HUDEP-2 (cell line): ENCODE data around the gene SHROOM1.
"Not testable (repeated sequence)": the region's sequence is repeated elsewhere in the genome, so short reads cannot be mapped to it uniquely, and the experiment has no call there.

Experiments used
- DNase-seq, 76 experiments: peaks; one replicate each; lab custom pipeline; 2025; ENCODE audit not compliant: unreplicated experiment in 76 of 76; lab: John Stamatoyannopoulos, UW

Gene SHROOM1

DNA sequence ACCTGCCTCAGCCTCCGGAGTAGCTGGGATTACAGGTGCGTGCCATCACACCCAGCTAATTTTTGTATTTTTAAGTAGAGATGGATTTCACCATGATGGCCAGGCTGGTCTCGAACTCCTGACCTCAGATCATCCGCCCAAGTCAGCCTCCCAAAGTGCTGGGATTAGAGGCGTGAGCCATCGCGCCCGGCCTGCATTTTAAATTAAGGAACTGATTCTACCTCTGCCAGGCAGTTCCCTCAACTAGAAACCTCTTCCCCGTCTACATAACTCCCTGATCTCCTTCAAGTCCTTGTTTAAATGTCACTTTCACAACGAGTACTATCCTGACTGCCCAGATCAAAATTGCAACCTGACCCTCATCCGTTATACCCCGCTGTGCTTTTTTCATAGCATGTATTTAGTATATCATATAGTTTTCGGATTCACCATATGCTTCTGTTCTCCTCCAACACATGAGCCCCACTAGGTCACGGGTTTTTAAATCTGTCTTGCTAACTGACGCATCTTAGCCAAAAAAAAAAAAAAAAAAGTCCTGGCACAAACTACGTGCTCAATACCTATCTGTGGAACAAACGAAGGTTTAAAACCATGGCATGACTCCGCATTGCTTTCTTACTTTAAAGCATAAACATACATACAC, 18.2 kb downstream of the SHROOM1 start:
- DNase-seq: no peak

DNA sequence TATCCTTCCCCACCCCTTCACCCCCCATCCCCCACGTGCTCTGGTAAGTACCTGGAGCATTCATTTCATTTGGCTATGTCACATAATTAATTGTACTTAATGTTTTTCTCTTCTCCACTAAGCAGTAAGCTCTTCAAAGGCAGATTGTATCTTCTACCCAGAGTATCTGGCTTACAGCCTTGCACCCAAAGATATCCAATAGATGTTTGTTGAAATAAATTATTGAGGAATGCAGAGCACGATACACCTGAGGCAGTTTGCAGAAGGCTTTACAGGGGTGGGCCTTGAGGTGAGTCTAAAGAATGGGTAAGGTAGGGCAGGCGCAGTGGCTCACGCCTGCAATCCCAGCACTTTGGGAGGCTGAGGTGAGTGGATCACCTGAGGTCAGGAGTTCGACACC, 19.8 kb downstream of the SHROOM1 start:
- peak in 1 of 76 experiments; percentile 4 for DNase-seq

DNA sequence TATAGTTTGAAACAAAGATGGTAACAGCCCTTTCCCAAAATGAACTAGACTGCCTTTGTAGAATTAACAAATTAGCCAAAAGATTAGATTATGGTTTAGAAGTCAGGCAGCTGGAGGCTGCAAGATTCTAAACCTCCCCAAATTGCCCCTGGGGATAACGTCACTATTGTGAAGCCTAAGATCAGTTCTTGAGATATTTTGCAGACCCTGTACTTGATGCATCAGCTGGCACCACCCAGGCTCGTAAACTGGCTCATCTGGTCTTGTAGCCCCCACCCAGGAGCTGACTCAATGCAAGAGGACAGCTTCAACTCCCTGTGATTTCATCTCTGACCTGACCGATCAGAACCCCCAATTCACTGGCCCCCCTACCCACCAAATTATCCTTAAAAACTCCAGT, 21.6 kb downstream of the SHROOM1 start:
- no peak for DNase-seq

DNA sequence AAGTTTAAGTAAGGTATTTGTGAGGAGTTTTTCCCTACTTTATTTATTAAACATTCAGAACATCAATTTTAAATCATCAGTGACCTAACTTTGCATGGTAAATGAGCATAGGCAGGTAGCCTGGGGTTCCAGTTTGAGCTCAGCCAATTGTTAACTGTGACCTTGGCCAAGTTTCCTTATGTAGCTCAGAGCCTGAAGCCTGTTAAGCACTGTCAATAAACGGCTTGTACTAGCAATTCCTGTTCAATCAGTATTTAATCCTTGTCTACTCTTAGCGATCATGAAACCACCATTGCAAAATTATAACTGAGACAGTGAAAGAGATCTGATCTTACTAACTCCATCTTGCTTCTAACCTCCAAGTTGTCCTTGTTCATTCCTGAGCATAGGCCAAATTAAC, 22.0 kb downstream of the SHROOM1 start:
- no peak for DNase-seq

GRCh38 chr5:132807163-132807838, 23.1 kb downstream of the SHROOM1 start:
- DNase-seq: peak in 41 of 76 experiments; percentile 3 to 64 (median 30)

GRCh38 chr5:132806804-132807162, 23.7 kb downstream of the SHROOM1 start:
- DNase-seq: not testable (repeated sequence)

- not testable (repeated sequence) for DNase-seq
Measured at GRCh38 chr5:132805872-132806271, 24.6 kb downstream of the SHROOM1 start.

DNA sequence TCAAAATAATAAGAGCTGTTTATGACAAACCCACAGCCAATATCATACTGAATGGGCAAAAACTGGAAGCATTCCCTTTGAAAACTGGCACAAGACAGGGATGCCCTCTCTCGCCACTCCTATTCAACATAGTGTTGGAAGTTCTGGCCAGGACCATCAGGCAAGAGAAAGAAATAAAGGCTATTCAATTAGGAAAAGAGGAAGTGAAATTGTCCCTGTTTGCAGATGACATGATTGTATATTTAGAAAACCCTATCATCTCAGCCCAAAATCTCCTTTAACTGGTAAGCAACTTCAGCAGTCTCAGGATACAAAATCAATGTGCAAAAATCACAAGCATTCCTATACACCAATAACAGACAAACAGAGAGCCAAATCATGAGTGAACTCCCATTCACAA, 26.2 kb downstream of the SHROOM1 start:
- DNase-seq: not testable (repeated sequence)

DNA sequence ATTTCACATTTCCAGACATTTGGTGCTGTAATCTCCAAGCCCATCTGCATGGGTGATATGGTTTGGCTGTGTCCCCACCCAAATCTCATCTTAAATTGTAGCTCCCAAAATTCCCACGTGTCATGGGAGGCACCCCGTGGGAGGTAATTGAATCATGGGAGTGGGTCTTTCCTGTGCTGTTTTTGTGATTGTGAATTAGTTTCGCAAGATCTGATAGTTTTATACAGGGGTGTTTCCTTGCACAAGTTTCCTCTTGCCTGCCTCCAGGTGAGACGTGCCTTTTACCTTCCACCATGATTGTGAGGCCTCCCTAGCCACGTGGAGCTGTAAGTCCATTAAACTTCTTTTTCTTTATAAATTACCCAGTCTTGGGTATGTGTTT, 27.8 kb downstream of the SHROOM1 start:
- not testable (repeated sequence) for DNase-seq

- DNase-seq: no peak
Measured at GRCh38 chr5:132802044-132802684, 28.3 kb downstream of the SHROOM1 start.

- DNase-seq: no peak
Measured at GRCh38 chr5:132800545-132800944, 29.9 kb downstream of the SHROOM1 start.

- DNase-seq: no peak
Measured at GRCh38 chr5:132799392-132799791, 31.1 kb downstream of the SHROOM1 start.

DNA sequence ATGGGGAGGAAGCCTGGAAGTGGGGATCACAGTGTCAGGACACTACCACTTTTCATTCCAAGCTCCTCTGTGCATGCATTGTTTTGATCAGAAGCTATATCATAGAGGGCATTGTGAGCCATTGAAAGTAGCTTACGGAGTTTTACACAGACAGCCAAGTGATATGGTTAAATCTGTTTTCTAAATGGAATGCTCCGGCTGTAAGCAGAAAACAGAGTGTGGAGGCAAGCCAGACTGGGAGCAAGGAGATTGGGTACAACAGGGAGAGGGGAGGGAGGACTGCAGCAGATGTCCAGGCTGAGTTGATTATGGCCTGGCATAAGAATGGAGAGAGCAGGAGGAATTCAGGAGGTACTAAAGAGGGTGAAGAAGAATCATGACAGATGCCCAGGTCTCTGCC, 32.8 kb downstream of the SHROOM1 start:
- no peak for DNase-seq

GRCh38 chr5:132791026-132791425, 39.4 kb downstream of the SHROOM1 start:
- no peak for DNase-seq

DNA sequence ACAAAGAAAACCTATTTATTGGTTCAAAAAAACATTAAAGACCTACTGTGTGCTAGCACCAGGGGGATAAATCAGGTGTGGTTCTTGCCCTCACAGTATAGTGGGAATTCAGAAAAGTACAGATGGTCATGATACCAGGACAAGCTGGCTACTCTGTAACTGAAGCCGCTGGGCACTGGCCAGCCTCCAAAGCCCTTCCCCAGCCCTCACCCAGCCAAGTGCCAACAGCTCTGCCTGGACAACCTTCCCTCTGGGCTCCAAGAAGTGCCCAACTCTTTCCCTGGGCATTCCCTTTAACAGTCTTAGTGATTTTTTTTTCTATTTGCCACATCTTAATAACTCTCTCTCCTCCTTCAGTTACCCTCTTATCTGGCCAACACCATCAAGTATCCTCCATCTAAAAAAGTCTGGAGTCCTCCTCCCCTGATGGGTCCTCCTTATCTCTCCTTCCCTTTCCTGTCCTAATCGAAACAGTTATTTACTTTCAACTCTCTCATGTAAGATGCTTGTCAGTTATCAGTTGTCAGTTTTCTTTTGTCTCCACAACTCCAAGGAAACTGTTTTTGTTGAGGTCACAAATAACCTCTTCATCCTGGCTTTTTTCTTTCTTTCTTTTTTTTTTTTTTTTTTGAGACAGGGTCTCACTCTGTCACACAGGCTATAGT, 40.1 kb downstream of the SHROOM1 start:
- DNase-seq: peak in 19 of 76 experiments; percentile 2 to 49 (median 19)

GRCh38 chr5:132788990-132789886, 41.2 kb downstream of the SHROOM1 start:
- no peak for DNase-seq

DNA sequence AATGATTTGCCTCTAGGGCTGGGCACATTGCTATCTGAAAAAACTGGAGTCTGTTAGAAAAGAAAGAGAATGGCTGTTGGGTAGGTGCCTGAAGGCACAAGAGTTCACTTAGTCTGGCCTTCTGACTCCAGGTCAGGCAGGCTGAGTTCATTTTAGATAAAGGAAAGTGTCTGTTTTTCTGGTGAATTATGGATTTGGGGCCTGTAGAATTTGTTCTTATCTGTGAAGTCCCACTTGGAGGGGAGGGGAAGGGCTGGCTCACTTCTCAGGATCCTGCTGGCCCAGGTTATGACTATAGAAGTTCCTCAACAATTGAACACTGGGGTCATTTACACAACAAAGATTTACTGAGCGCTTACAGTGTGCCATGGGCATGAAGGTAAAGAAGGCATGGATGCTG, 41.9 kb downstream of the SHROOM1 start:
- DNase-seq: peak in 14 of 76 experiments; percentile 10 to 33 (median 14)

- no peak for DNase-seq
Measured at GRCh38 chr5:132787076-132787475, 43.4 kb downstream of the SHROOM1 start.

DNA sequence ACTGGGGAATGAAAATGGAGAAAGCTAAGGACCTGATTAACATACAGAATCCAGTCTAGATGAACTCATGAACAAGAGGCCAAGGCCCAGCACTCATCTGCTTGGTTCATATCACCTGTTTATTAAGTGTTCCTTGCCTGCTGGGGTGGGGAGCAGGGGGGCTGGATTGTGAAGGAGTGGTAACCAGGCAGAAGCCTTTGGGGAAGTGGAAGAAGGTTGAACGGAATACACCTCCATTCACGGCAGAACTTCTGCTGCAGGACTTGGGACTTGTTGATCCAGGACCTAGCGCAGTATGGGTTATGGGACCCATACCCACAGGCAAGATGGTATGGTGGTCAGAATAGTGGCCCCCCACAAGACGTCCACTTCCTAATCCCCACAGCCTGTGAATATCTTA, 44.6 kb downstream of the SHROOM1 start:
- no peak for DNase-seq

- no peak for DNase-seq
Measured at GRCh38 chr5:132785365-132785764, 45.1 kb downstream of the SHROOM1 start.
